Motor neuron (in vitro differentiated cells): ENCODE measurements around the gene DOCK10. TPM values are rescaled to one million over a fixed set of nuclear protein-coding genes. Genes with fewer than 3 reads are reported as not detected.

Source experiments
- ATAC-seq, 8 experiments: fragments of 200-7000 bp; cut with Tn5 transposase; replicated peaks in 6 of 8; 2 replicates each; pipeline ENCODE4 v1.8.0; 2021; ENCODE audit warnings: mild to moderate bottlenecking in 8 of 8, moderate library complexity in 8 of 8
- H3K27ac ChIP-seq, 2 donors: fragments of 250-450 bp; sonication (Bioruptor Pico); 2 replicates each; pipeline ENCODE4 v1.9.0; 2021; ENCODE audit warnings: antibody characterized with exemption in 2 of 2, mild to moderate bottlenecking in 2 of 2, moderate library complexity in 1 of 2
- H3K4me1 ChIP-seq, 2 donors: fragments of 250-450 bp; sonication (Bioruptor Pico); replicated peaks in 1 of 2; 2 replicates each; pipeline ENCODE4 v1.6.1; 2021; ENCODE audit warnings: antibody characterized with exemption in 2 of 2, mild to moderate bottlenecking in 2 of 2, moderate library complexity in 1 of 2
- H3K4me3 ChIP-seq, 5 donors: fragments of 250-450 bp; sonication (Bioruptor Pico); 2 replicates each; pipeline ENCODE4 v1.9.0; 2021; ENCODE audit warnings: antibody characterized with exemption in 5 of 5, mild to moderate bottlenecking in 5 of 5, moderate library complexity in 4 of 5
- WGBS, 10 experiments: fragments of 450-650 bp; shearing (Covaris generic); methylation state at CpG; one replicate each; pipeline ENCODE4 v1.0.0; 2022; 5-methylcytosine and 5-hydroxymethylcytosine counted together
- in situ Hi-C, 9 experiments: fragments of 400-800 bp; cut with MboI; loops; one replicate each; pipeline ENCODE4 v1.15.0; 2021; ENCODE audit warnings: low sequenced_read_pairs in 9 of 9, low pct_unique_long_range_greater_than_20kb in 2 of 9; ENCODE audit not compliant: unreplicated experiment in 9 of 9
- total RNA-seq, 8 experiments: library from RNA; unstranded; fragments of 300-600 nt; gene quantifications; 2 replicates each; pipeline versions ENCODE4 v1.2.3 to v1.2.4, GENCODE V29; 2022

DOCK10 gene
- total RNA-seq, 8 experiments from 2014 or later: 1.7 to 151 (median 5.2) TPM

- WGBS, 10 experiments: 70 to 100% (median 89%) methylated on average over 1 to 3 of the region's 3 CpGs; no CpG with 5 or more reads in 1 of the 10 experiments
- no peak for ATAC-seq
- in situ Hi-C loops: no loop called here
- Histone ChIP-seq H3K4me3 (no peak overlapping the region), H3K4me1 (peaks cover 0 to 11% of the 10 kb centered on the region in 2 donors), H3K27ac (no peak overlapping the region)
Observed at GRCh38 chr2:224958873-224959272, 83.4 kb downstream of the DOCK10 start.

GRCh38 chr2:224958462-224958857, 83.8 kb downstream of the DOCK10 start:
- H3K27ac ChIP-seq: no peak overlapping the region
- H3K4me1 ChIP-seq: peaks cover 0 to 11% of the 10 kb centered on the region in 2 donors
- 24 to 100% (median 85%) methylated on average over 1 to 3 of the region's 3 CpGs for WGBS, 10 experiments
- H3K4me3 ChIP-seq: no peak overlapping the region
- no peak for ATAC-seq
- in situ Hi-C loops: no loop called here

- Histone ChIP-seq H3K27ac (no peak overlapping the region), H3K4me3 (no peak overlapping the region), H3K4me1 (peaks cover 0 to 11% of the 10 kb centered on the region in 2 donors)
- 21 to 98% (median 85%) methylated on average over 3 to 6 of the region's 8 CpGs; no CpG with 5 or more reads in 1 of the 10 experiments for WGBS, 10 experiments
- in situ Hi-C loops: no loop called here
- ATAC-seq: peak in 3 of 8 experiments; percentile 40 to 82 (median 48)
Observed at GRCh38 chr2:224957540-224958461, 84.5 kb downstream of the DOCK10 start.

GRCh38 chr2:224956706-224957105, 85.6 kb downstream of the DOCK10 start:
- H3K4me3 ChIP-seq: no peak overlapping the region
- WGBS, 10 experiments: 61 to 100% (median 88%) methylated on average over 1 to 3 of the region's 3 CpGs; no CpG with 5 or more reads in 3 of the 10 experiments

GRCh38 chr2:224954980-224955379, 87.3 kb downstream of the DOCK10 start:
- Histone ChIP-seq H3K4me1 (peaks cover 0 to 11% of the 10 kb centered on the region in 2 donors), H3K4me3 (no peak overlapping the region), H3K27ac (no peak overlapping the region)
- no peak for ATAC-seq
- in situ Hi-C loops: no loop called here

More at GRCh38 chr2:224956706-224957105, 85.6 kb downstream of the DOCK10 start:
- H3K27ac ChIP-seq: no peak overlapping the region
- H3K4me1 ChIP-seq: peaks cover 0 to 11% of the 10 kb centered on the region in 2 donors
- ATAC-seq: no peak
- in situ Hi-C loops: no loop called here

- 72 to 100% (median 92%) methylated on average over 2 to 6 of the region's 6 CpGs; no CpG with 5 or more reads in 1 of the 10 experiments for WGBS, 10 experiments
- ATAC-seq: no peak
Observed at GRCh38 chr2:224952936-224953657, 89.2 kb downstream of the DOCK10 start.

GRCh38 chr2:224951723-224952481, 90.4 kb downstream of the DOCK10 start:
- 42 to 100% (median 87%) methylated on average over 4 to 7 of the region's 7 CpGs for WGBS, 10 experiments
- in situ Hi-C loops: no loop called here
- Histone ChIP-seq H3K27ac (no peak overlapping the region), H3K4me1 (peaks cover 0 to 14% of the 10 kb centered on the region in 2 donors), H3K4me3 (no peak overlapping the region)
- peak in 2 of 8 experiments; percentile 20 to 61 for ATAC-seq

More at GRCh38 chr2:224952936-224953657, 89.2 kb downstream of the DOCK10 start:
- Histone ChIP-seq H3K27ac (no peak overlapping the region), H3K4me3 (no peak overlapping the region), H3K4me1 (peaks cover 0 to 11% of the 10 kb centered on the region in 2 donors)
- in situ Hi-C loops: no loop called here

GRCh38 chr2:224948859-224949258, 93.4 kb downstream of the DOCK10 start:
- Histone ChIP-seq H3K4me1 (peaks cover 0 to 6% of the 10 kb centered on the region in 2 donors), H3K27ac (no peak overlapping the region), H3K4me3 (no peak overlapping the region)
- ATAC-seq: peak in 3 of 8 experiments; percentile 38 to 84 (median 74)
- in situ Hi-C loops: no loop called here
- WGBS, 10 experiments: 0 to 94% (median 51%) methylated on average over 1 to 4 of the region's 4 CpGs; no CpG with 5 or more reads in 2 of the 10 experiments

- H3K4me1 ChIP-seq: peaks cover 0 to 6% of the 10 kb centered on the region in 2 donors
- in situ Hi-C loops: no loop called here
- no peak overlapping the region for H3K27ac ChIP-seq
- ATAC-seq: no peak
- no peak overlapping the region for H3K4me3 ChIP-seq
Observed at GRCh38 chr2:224948005-224948404, 94.3 kb downstream of the DOCK10 start.

- no peak for ATAC-seq
- no peak overlapping the region for H3K4me3 ChIP-seq
- H3K27ac ChIP-seq: no peak overlapping the region
- H3K4me1 ChIP-seq: peaks cover 0 to 6% of the 10 kb centered on the region in 2 donors
- in situ Hi-C loops: no loop called here
- WGBS, 10 experiments: 92 to 100% (median 98%) methylated on average over 2 to 4 of the region's 4 CpGs; no CpG with 5 or more reads in 1 of the 10 experiments
Observed at GRCh38 chr2:224947566-224947965, 94.7 kb downstream of the DOCK10 start.

- ATAC-seq: no peak
- no peak overlapping the region for H3K27ac ChIP-seq
- H3K4me1 ChIP-seq: peaks cover 0 to 6% of the 10 kb centered on the region in 2 donors
- in situ Hi-C loops: no loop called here
- no peak overlapping the region for H3K4me3 ChIP-seq
- 23 to 95% (median 74%) methylated on average over 4 to 7 of the region's 7 CpGs for WGBS, 10 experiments
Observed at GRCh38 chr2:224946895-224947294, 95.4 kb downstream of the DOCK10 start.

- in situ Hi-C loops: no loop called here
- Histone ChIP-seq H3K4me3 (no peak overlapping the region), H3K27ac (no peak overlapping the region), H3K4me1 (peaks cover 0 to 6% of the 10 kb centered on the region in 2 donors)
- peak in 2 of 8 experiments; percentile 9 to 66 for ATAC-seq
- 63 to 100% (median 89%) methylated on average over 1 to 8 of the region's 8 CpGs; no CpG with 5 or more reads in 2 of the 10 experiments for WGBS, 10 experiments
Observed at GRCh38 chr2:224944707-224945547, 97.3 kb downstream of the DOCK10 start.
